HG03575 (cell line): ENCODE data around the gene RNF13.
"Not testable (repeated sequence)": the region's sequence is repeated elsewhere in the genome, so short reads cannot be mapped to it uniquely, and the experiment has no call there.

Experiments used
- ATAC-seq: cut with Tn5 transposase; IDR thresholded peaks from one replicate; pipeline ENCODE4 v1.9.1; 2021; ENCODE audit not compliant: unreplicated experiment, insufficient number of reproducible peaks, low FRiP score; ENCODE audit errors: extremely low read depth

Gene RNF13

DNA sequence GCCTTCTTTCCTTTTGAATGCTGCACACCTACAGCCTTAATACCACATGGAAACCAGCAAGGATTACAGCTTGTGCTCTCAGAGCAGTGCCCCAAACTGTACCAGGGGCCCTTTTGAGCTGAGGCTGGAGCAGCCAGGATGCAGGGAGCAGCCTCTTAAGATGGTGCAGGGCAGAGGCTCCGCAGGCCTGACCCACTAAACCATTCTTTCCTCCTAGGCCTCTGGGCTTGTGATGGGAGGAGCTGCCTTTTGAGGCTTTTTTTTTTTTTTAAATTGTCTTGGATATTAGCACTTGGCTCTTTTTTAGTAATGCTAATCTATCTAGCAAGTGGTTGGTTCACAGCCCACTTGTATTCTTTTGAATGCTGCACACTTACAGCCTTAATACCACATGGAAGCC, 120.0 kb downstream of the RNF13 start:
- ATAC-seq, result no peak

DNA sequence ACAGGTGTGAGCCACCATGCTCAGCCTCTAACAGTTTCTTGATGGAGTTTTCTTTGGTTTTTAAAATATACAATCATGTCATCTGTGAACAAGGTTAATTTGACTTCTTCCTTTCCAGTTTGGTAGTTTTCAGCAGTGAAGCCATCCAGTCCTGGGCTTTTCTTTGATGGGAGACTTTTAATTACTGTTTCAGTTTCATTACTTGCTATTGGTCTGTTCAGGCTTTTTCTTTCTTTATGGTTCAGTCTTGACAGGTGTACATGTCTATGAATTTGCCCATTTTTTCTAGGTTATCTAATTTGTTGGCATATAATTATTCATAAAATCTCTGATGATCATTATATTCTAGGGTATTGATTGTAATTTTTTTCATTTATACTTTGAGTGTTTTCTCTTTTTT, 120.8 kb downstream of the RNF13 start:
- no peak for ATAC-seq

GRCh38 chr3:149934524-149934923, 121.5 kb downstream of the RNF13 start:
- no peak for ATAC-seq

- ATAC-seq, result no peak
These were observed 123.8 kb downstream of the RNF13 start for GRCh38 chr3:149936812-149937230.

GRCh38 chr3:149938392-149939055, 125.5 kb downstream of the RNF13 start:
- ATAC-seq, result not testable (repeated sequence)

DNA sequence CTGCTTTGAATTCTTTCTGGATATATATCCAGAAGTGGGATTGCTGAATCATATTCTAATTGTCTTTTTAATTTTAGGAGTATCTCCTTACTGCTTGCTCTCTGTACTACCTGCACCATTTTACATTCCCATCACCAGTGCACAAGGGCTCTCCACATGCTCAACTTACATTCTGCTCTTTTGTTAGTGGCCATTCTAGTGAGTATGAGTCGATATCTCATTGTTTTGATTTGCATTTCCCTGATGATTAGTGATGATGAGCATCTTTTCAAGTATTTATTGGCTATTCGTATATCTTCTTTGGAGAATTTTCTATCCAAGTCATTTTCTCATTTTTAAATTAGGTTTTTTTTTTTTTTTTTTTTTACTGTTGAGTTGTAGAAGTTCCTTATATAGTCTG, 128.2 kb downstream of the RNF13 start:
- no peak for ATAC-seq

DNA sequence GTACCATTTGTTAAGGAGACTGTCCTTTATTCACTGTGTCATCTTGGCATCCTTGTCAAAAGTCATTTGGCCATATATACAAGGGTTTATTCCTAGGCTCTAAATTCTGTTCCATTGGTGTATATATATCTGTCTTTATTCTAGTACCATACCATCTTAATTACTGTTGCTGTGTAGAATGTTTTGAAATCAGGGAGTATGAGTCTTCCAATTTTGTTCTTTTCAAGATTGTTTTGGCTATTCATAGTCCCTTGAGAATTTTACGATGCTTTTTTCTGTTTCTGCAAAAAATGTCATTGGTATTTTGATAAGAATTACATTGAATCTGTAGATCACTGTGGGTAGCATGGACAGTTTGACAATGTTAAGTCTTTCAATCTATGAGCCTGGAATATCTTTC, 128.9 kb downstream of the RNF13 start:
- ATAC-seq, result no peak

GRCh38 chr3:149942409-149942808, 129.4 kb downstream of the RNF13 start:
- no peak for ATAC-seq

- ATAC-seq, result not testable (repeated sequence)
These were observed 131.0 kb downstream of the RNF13 start for GRCh38 chr3:149943966-149944365.

GRCh38 chr3:149947231-149947630, 134.2 kb downstream of the RNF13 start:
- no peak for ATAC-seq

DNA sequence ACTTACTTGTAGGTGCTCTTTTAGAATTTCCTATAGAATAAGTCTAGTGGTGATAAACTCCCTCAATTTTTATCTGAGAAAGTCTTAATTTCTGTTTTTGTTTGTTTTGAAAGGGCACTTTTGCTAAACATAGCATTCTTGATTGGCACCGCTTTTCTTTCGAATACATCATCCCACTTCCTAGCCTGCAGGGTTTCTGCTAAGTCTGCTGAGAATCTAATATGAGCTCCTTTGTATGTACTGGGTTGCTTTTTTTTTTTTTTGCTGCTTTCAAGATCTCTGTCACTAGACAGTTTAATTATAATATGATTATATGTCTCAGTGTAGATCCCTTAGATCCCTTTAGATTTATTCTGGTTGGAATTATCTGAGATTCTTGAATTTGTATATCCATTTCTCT, 136.2 kb downstream of the RNF13 start:
- no peak for ATAC-seq

- ATAC-seq, result no peak
These were observed 141.8 kb downstream of the RNF13 start for GRCh38 chr3:149954812-149955211.

DNA sequence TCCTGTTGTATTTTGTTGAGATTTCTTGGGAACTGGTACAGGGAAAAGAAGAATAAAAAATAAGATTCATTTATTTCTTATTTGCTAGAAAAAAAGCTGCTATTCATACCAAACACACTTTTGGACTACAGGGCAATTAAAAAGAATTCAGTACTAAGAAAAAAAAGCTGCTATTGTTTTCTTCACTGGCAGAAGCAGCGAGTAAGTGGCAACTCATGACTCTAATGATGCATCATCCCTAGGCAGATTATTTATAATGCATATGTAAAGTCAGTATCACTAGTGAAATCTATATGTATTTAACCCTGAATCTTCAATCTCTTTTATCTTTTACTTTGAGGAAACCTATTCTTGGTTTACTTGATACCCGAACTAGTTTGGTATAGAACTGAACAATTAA, 142.4 kb downstream of the RNF13 start:
- ATAC-seq, result no peak

DNA sequence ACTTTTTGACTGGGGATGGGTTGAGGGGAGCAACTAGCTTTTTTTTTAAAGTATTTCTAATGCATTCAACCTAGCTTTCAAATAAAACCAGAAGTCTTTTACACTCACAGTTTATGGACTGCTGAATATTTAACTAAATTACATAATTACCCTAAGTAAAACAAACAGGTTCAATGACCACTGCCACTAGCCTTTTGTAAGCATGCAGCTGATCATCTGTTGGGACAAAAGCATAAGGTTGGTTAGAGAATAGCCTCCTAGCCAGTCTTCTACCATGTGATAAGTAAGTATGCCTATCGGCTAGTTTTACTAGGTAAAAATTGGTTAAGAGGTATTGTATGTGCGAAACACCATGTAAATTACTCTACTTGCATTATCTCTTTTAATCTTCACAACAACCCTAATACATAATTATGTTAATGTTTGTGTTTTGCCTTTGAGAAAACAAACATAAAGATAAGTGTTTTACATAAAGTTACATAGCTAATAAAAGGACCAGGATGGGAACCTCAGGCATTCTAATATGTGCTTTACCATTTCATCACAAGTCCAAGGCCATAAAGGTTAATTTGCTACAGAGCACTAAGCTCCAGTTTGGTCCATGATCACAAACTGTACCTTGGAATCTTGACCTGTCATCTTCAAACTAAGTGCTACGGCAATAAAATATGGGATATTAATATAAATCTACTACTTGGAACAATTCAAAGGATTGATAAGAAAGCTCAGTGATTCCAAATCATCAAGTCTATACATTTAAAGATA, 144.5 kb downstream of the RNF13 start:
- ATAC-seq, result no peak

GRCh38 chr3:149958171-149958796, 145.3 kb downstream of the RNF13 start:
- no peak for ATAC-seq

DNA sequence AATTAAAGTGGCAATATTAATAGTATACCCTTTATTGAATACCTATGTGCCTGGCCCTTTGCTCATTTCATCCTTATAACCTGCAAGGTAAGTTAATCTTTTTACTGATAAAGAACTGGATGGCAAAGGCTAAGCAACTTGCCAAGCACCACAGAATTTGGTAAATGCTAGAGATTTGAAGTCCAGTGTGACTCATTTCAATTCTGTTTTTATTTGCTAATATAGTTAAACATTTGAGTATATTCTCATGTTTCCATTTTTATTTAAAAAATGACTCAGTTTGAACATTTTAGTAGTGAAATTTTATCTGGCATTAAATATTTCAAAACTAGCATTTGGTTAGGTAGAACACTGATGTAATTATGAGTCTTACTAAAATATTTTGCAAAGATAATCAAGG, 146.4 kb downstream of the RNF13 start:
- no peak for ATAC-seq

- no peak for ATAC-seq
These were observed 150.5 kb downstream of the RNF13 start for GRCh38 chr3:149963485-149963884.

DNA sequence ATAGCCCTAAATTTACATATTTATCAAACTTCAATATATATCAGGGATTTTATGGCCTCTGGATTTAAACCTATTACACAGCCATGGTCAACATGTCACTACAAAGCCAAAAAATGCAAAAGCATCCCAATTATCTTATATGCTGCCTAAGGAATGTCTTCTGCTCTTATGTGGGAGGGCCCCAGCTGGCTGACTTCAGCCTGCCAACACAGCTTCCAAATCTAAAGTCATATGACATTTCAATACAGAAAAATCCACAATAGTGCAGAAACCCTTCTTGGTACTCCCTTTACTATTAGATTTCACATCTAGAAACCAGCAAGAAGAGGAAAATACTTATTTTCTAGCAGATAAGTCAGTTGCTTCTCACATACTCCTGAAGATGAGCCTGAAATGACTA, 151.3 kb downstream of the RNF13 start:
- no peak for ATAC-seq

DNA sequence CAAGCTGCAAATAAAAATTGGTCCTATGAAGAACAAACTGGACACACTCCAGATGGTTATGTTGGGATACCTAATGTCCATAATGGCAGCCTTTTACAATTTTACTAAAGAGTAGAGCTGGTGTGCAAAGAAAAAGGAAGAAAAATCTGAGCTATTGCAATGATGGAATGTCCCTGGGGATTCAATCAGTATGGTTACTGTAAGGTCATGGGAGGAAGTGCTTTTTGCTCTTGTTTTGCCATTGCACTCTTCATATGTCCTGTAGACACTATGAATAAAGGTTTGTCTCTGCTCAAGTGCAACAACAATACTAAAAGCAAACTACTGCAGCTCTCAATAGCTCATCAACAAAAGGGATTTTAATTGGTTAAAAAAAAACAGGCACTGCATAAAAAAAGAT, 152.3 kb downstream of the RNF13 start:
- ATAC-seq, result no peak

DNA sequence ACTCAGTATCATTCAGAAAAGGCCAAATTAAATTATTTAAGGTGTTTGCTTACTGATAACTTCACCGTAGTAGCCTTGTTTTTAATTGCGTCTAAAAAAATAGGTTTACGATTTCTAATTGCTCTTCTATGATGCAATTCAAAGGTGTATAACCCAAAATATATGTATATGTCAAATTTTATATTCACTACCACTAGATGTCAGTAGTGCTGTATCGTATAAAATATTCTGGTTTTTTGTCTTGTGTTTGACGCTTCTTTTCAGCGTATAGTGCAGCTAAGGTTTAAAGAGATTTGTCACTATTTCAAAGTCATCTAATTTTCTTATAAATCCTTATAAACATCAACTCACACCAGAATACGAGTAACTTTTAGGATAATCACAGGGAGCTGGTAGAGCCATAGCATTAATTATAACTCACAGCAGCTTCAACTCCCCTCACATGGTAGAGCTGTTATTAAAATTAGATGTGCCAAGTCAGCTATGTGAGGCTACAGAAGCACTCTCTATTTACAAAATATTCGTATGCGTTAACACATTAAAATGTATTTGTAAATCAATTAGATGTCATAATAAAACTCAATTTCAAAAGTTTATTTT, 154.2 kb downstream of the RNF13 start:
- ATAC-seq, result no peak
